Stimulated activated naive CD8-positive, alpha-beta T cell treated with anti-CD3 and anti-CD28 coated beads, Interleukin-15, Interleukin-2, amounts not matched to agents 100 U/mL and 50 U/mL, for 24 hours (primary cell): ENCODE data around the gene MOGAT3.

Experiments used
- ATAC-seq: fragments of 150-1000 bp; cut with Tn5 transposase; one replicate; pipeline ENCODE4 v1.10.0; 2021
- DNase-seq: peaks from one replicate; pipeline ENCODE4 v3.0.0; 2021

The MOGAT3 gene

GRCh38 chr7:101160910-101161309, 39.9 kb downstream of the MOGAT3 start:
- ATAC-seq (no peak), DNase-seq (no peak)

GRCh38 chr7:101159696-101160674, 40.9 kb downstream of the MOGAT3 start:
- DNase-seq (no peak), ATAC-seq (no peak)

- ATAC-seq = no peak
Observed at GRCh38 chr7:101156866-101157589, 43.8 kb downstream of the MOGAT3 start.

GRCh38 chr7:101156277-101156676, 44.6 kb downstream of the MOGAT3 start:
- ATAC-seq (no peak), DNase-seq (no peak)

More at GRCh38 chr7:101156866-101157589, 43.8 kb downstream of the MOGAT3 start:
- DNase-seq = no peak

- ATAC-seq (no peak), DNase-seq (no peak)
Observed at GRCh38 chr7:101155303-101155702, 45.5 kb downstream of the MOGAT3 start.

- ATAC-seq (no peak), DNase-seq (no peak)
Observed at GRCh38 chr7:101154693-101155102, 46.1 kb downstream of the MOGAT3 start.

- peak; percentile 94 for DNase-seq
- ATAC-seq = peak; percentile 89
Observed at GRCh38 chr7:101153969-101154692, 46.7 kb downstream of the MOGAT3 start, which contains the start of gene AP1S1. Gene AP1S1, plus strand, starts transcription at chr7:101154476. Its CDS starts 39 bp downstream, at chr7:101154515.

- DNase-seq (no peak), ATAC-seq (no peak)
Observed at GRCh38 chr7:101151908-101152651, 48.8 kb downstream of the MOGAT3 start.
